HG02840 (cell line): ENCODE results near the gene HIC1.

Source experiments
- ATAC-seq: cut with Tn5 transposase; IDR thresholded peaks from one replicate; pipeline ENCODE4 v1.9.1; 2021; ENCODE audit warnings: mild to moderate bottlenecking, moderate library complexity, moderate number of reproducible peaks; ENCODE audit not compliant: unreplicated experiment, low FRiP score

HIC1 gene

GRCh38 chr17:2043785-2044184 is 11.1 kb upstream of the HIC1 start:
- ATAC-seq, result no peak

GRCh38 chr17:2044263-2044894 is 10.5 kb upstream of the HIC1 start:
- no peak for ATAC-seq

GRCh38 chr17:2047590-2047989 is 7.3 kb upstream of the HIC1 start:
- no peak for ATAC-seq

- no peak for ATAC-seq
Observed at GRCh38 chr17:2048805-2049204, 6.1 kb upstream of the HIC1 start.

GRCh38 chr17:2049333-2050299 is 5.3 kb upstream of the HIC1 start:
- peak; percentile 46 for ATAC-seq

GRCh38 chr17:2050300-2051060 is 4.4 kb upstream of the HIC1 start:
- peak; percentile 27 for ATAC-seq

GRCh38 chr17:2051061-2051932 is 3.6 kb upstream of the HIC1 start:
- no peak for ATAC-seq

GRCh38 chr17:2051933-2052559 is 2.9 kb upstream of the HIC1 start:
- ATAC-seq, result no peak

- no peak for ATAC-seq
Observed at GRCh38 chr17:2053380-2054261, 1.3 kb upstream of the HIC1 start.

- no peak for ATAC-seq
Observed at GRCh38 chr17:2054262-2054511, 716 bp upstream of the HIC1 start.

- ATAC-seq, result no peak
Observed at GRCh38 chr17:2055292-2056205, 646 bp downstream of the HIC1 start.

GRCh38 chr17:2056206-2057174 is 1.6 kb downstream of the HIC1 start:
- ATAC-seq, result no peak

GRCh38 chr17:2057175-2057759 is 2.4 kb downstream of the HIC1 start:
- no peak for ATAC-seq

GRCh38 chr17:2057760-2058585 is 3.1 kb downstream of the HIC1 start:
- no peak for ATAC-seq
